ENCODE results near the gene TBKBP1.

DNA sequence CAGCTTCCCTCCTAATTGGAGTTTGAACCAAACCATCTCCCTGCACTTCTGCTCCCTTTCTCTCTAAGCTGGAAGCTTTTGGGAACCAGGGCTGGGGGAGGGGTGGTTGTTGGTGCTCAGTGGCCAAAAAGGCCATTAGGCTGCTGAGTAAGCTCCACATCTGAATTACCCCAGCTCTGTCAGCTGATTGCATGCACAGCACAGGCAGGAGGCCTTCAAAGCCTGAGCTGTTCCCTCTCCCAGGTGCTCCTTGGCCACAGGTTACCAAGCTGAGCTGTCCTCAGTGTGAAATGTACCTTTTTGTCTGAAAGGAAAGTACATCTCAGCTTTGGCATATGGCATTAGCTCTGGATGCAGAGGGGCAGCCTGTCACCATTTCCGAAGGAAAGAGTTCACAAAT is 6.2 kb upstream of the TBKBP1 start:
- TF ChIP-seq, protein P1, sequence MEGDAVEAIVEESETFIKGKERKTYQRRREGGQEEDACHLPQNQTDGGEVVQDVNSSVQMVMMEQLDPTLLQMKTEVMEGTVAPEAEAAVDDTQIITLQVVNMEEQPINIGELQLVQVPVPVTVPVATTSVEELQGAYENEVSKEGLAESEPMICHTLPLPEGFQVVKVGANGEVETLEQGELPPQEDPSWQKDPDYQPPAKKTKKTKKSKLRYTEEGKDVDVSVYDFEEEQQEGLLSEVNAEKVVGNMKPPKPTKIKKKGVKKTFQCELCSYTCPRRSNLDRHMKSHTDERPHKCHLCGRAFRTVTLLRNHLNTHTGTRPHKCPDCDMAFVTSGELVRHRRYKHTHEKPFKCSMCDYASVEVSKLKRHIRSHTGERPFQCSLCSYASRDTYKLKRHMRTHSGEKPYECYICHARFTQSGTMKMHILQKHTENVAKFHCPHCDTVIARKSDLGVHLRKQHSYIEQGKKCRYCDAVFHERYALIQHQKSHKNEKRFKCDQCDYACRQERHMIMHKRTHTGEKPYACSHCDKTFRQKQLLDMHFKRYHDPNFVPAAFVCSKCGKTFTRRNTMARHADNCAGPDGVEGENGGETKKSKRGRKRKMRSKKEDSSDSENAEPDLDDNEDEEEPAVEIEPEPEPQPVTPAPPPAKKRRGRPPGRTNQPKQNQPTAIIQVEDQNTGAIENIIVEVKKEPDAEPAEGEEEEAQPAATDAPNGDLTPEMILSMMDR (IDR thresholded peaks at IDR 0.05) = no peak
- no peak for TF ChIP-seq POLR2A (IDR thresholded peaks at IDR 0.05)

All from body of pancreas (tissue), 4 donors.